ENCODE data around the gene AGRN.

DNA sequence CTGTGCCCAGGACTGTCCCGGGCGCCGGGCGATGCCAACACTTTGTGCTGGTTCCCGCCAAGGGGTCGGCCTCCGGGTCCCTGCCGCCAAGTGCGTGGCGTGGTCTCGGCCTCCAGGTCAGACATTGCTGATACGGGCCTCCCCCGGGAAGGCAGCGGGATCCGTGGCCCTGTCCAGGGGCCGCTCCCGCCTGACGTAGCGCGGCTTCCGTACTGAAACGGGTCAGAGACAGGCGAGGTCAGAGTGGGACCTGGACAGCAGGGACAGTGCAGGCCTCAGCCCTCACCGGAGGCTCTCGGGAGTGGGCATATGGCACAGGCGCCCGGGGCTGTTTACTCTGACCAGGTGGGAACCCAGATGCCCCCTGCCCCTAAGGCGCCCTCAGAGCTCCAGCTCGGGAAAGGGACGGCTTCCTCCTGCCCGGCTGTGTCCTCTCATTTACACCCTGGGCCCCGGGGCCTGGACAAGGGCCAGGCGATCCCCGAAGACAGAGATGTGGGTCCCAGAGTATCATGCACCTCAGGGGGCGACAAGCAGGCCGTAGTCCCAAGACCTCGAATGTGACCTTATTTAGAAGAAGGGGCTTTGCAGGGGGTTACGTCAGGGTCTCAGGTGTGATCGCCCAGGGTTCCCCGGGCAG lies 63.0 kb downstream of the AGRN start:
- TF ChIP-seq, protein P1, sequence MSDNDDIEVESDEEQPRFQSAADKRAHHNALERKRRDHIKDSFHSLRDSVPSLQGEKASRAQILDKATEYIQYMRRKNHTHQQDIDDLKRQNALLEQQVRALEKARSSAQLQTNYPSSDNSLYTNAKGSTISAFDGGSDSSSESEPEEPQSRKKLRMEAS (CRISPR knock-in tag; IDR thresholded peaks at IDR 0.05), result no peak
- TF ChIP-seq ZNF263 (CRISPR knock-in tag; IDR thresholded peaks at IDR 0.05; ENCODE audit: low read depth), result no peak
- TF ChIP-seq, protein P2, sequence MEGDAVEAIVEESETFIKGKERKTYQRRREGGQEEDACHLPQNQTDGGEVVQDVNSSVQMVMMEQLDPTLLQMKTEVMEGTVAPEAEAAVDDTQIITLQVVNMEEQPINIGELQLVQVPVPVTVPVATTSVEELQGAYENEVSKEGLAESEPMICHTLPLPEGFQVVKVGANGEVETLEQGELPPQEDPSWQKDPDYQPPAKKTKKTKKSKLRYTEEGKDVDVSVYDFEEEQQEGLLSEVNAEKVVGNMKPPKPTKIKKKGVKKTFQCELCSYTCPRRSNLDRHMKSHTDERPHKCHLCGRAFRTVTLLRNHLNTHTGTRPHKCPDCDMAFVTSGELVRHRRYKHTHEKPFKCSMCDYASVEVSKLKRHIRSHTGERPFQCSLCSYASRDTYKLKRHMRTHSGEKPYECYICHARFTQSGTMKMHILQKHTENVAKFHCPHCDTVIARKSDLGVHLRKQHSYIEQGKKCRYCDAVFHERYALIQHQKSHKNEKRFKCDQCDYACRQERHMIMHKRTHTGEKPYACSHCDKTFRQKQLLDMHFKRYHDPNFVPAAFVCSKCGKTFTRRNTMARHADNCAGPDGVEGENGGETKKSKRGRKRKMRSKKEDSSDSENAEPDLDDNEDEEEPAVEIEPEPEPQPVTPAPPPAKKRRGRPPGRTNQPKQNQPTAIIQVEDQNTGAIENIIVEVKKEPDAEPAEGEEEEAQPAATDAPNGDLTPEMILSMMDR (IDR thresholded peaks at IDR 0.05), result no peak
- no peak for TF ChIP-seq SP1 (CRISPR knock-in tag; conservative IDR thresholded peaks at IDR 0.05)
- TF ChIP-seq, protein P3, sequence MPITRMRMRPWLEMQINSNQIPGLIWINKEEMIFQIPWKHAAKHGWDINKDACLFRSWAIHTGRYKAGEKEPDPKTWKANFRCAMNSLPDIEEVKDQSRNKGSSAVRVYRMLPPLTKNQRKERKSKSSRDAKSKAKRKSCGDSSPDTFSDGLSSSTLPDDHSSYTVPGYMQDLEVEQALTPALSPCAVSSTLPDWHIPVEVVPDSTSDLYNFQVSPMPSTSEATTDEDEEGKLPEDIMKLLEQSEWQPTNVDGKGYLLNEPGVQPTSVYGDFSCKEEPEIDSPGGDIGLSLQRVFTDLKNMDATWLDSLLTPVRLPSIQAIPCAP (CRISPR knock-in tag; IDR thresholded peaks at IDR 0.05), result no peak
- TF ChIP-seq NFATC4 (CRISPR knock-in tag; IDR thresholded peaks at IDR 0.05), result no peak
- TF ChIP-seq, protein P4, sequence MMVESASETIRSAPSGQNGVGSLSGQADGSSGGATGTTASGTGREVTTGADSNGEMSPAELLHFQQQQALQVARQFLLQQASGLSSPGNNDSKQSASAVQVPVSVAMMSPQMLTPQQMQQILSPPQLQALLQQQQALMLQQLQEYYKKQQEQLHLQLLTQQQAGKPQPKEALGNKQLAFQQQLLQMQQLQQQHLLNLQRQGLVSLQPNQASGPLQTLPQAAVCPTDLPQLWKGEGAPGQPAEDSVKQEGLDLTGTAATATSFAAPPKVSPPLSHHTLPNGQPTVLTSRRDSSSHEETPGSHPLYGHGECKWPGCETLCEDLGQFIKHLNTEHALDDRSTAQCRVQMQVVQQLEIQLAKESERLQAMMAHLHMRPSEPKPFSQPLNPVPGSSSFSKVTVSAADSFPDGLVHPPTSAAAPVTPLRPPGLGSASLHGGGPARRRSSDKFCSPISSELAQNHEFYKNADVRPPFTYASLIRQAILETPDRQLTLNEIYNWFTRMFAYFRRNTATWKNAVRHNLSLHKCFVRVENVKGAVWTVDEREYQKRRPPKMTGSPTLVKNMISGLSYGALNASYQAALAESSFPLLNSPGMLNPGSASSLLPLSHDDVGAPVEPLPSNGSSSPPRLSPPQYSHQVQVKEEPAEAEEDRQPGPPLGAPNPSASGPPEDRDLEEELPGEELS (CRISPR knock-in tag; IDR thresholded peaks at IDR 0.05), result no peak
- no peak for TF ChIP-seq ZNF317 (CRISPR knock-in tag; IDR thresholded peaks at IDR 0.05; ENCODE audit: borderline replicate concordance, low read depth)
- TF ChIP-seq, protein P5, sequence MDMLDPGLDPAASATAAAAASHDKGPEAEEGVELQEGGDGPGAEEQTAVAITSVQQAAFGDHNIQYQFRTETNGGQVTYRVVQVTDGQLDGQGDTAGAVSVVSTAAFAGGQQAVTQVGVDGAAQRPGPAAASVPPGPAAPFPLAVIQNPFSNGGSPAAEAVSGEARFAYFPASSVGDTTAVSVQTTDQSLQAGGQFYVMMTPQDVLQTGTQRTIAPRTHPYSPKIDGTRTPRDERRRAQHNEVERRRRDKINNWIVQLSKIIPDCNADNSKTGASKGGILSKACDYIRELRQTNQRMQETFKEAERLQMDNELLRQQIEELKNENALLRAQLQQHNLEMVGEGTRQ (CRISPR knock-in tag; IDR thresholded peaks at IDR 0.05), result no peak
- TF ChIP-seq, protein P6, sequence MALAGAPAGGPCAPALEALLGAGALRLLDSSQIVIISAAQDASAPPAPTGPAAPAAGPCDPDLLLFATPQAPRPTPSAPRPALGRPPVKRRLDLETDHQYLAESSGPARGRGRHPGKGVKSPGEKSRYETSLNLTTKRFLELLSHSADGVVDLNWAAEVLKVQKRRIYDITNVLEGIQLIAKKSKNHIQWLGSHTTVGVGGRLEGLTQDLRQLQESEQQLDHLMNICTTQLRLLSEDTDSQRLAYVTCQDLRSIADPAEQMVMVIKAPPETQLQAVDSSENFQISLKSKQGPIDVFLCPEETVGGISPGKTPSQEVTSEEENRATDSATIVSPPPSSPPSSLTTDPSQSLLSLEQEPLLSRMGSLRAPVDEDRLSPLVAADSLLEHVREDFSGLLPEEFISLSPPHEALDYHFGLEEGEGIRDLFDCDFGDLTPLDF (CRISPR knock-in tag; IDR thresholded peaks at IDR 0.05), result no peak
- TF ChIP-seq ZNF138 (CRISPR knock-in tag; conservative IDR thresholded peaks at IDR 0.05), result no peak
- no peak for TF ChIP-seq NR1H2 (CRISPR knock-in tag; IDR thresholded peaks at IDR 0.05)
- TF ChIP-seq, protein P7, sequence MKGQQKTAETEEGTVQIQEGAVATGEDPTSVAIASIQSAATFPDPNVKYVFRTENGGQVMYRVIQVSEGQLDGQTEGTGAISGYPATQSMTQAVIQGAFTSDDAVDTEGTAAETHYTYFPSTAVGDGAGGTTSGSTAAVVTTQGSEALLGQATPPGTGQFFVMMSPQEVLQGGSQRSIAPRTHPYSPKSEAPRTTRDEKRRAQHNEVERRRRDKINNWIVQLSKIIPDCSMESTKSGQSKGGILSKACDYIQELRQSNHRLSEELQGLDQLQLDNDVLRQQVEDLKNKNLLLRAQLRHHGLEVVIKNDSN (CRISPR knock-in tag; IDR thresholded peaks at IDR 0.05), result no peak
- no peak for TF ChIP-seq SMAD3 (CRISPR knock-in tag; IDR thresholded peaks at IDR 0.05; ENCODE audit: borderline replicate concordance)

Measured in WTC11 (cell line).